ENCODE results near the gene FGF13.

The FGF13 gene

DNA sequence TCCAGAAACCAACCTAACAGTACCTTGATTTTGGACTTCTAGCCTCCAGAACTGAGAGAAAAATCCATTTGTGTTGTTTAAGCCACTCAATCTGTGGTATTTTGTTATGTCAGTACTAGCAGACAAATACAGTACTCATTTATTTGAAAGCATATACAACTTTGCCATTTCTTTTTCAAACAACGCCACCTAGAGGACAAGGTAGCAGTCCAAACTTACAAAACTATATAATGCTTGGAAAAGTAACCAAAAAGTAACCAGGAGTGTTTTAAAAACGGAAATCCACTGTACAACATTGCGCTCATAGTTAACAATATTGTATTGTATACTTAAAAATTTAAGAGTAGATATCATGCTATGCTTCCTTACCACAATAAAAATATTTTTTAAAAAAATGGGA is 37.0 kb upstream of the FGF13 start:
- Histone ChIP-seq H2AFZ (ENCODE audit: low read depth, low read length) (no peak overlapping the region), H2BK5ac (ENCODE audit: low read depth, low read length, poor library complexity, severe bottlenecking) (no peak overlapping the region), H3K4me2 (ENCODE audit: low read length, poor library complexity, severe bottlenecking) (no peak overlapping the region), H2BK120ac (ENCODE audit: low read depth, low read length) (no peak overlapping the region), H2AK5ac (ENCODE audit: low read length, severe bottlenecking) (no peak overlapping the region), H3K23ac (ENCODE audit: low read length in 2 of 2) (no peak overlapping the region), H2BK12ac (ENCODE audit: low read length in 2 of 2) (no peak overlapping the region), H3K27ac (ENCODE audit: low read length, poor library complexity, severe bottlenecking) (no peak overlapping the region), H3K4ac (ENCODE audit: low read depth in 1 of 2, low read length in 2 of 2) (no peak overlapping the region), H3K36me3 (ENCODE audit: control insufficient read depth in 1 of 2, insufficient read depth in 2 of 2, low read depth in 1 of 2, low read length in 2 of 2) (no peaks in the 10 kb centered on the region), H3K14ac (ENCODE audit: low read length in 2 of 2) (no peak overlapping the region), H3K27me3 (ENCODE audit: control insufficient read depth in 1 of 2, insufficient read depth in 1 of 2, low read length in 2 of 2) (peaks cover 0 to 6% of the 10 kb centered on the region in 2 experiments), H4K91ac (ENCODE audit: low read length) (no peak overlapping the region), H2BK15ac (ENCODE audit: low read depth, poor library complexity, severe bottlenecking) (no peak overlapping the region), H3K9ac (ENCODE audit: low read length) (no peak overlapping the region), H3K18ac (ENCODE audit: low read depth in 1 of 2, low read length in 2 of 2) (no peak overlapping the region), H3K4me1 (ENCODE audit: control insufficient read depth, insufficient read depth, low read depth, low read length) (no peaks in the 10 kb centered on the region), H4K8ac (ENCODE audit: low read length) (no peak overlapping the region), H3K79me1 (replicated peaks; ENCODE audit: low read length, poor library complexity, severe bottlenecking) (no peaks in the 10 kb centered on the region), H3K4me3 (ENCODE audit: insufficient read depth in 1 of 2, low read depth in 1 of 2, low read length in 2 of 2) (no peak overlapping the region), H3K9me3 (ENCODE audit: control insufficient read depth, low read length) (no peaks in the 10 kb centered on the region)
- WGBS = no CpG with 5 or more reads among the region's 3 CpGs
- no peak for DNase-seq

- no peak overlapping the region for H4K91ac ChIP-seq (ENCODE audit: low read length)
- H4K8ac ChIP-seq (ENCODE audit: low read length) = no peak overlapping the region
Measured at GRCh38 chrX:138745196-138745595, 33.7 kb upstream of the FGF13 start.

GRCh38 chrX:138742217-138742616 is 30.7 kb upstream of the FGF13 start:
- Histone ChIP-seq H3K36me3 (ENCODE audit: control insufficient read depth in 1 of 2, insufficient read depth in 2 of 2, low read depth in 1 of 2, low read length in 2 of 2) (no peaks in the 10 kb centered on the region), H3K4me3 (ENCODE audit: insufficient read depth in 1 of 2, low read depth in 1 of 2, low read length in 2 of 2) (no peak overlapping the region), H2BK12ac (ENCODE audit: low read length in 2 of 2) (no peak overlapping the region), H3K9me3 (ENCODE audit: control insufficient read depth, low read length) (no peaks in the 10 kb centered on the region), H4K91ac (ENCODE audit: low read length) (no peak overlapping the region), H2BK120ac (ENCODE audit: low read depth, low read length) (no peak overlapping the region), H4K8ac (ENCODE audit: low read length) (no peak overlapping the region), H2BK5ac (ENCODE audit: low read depth, low read length, poor library complexity, severe bottlenecking) (no peak overlapping the region), H3K4ac (ENCODE audit: low read depth in 1 of 2, low read length in 2 of 2) (no peak overlapping the region), H3K79me1 (replicated peaks; ENCODE audit: low read length, poor library complexity, severe bottlenecking) (no peaks in the 10 kb centered on the region), H2AK5ac (ENCODE audit: low read length, severe bottlenecking) (no peak overlapping the region), H3K18ac (ENCODE audit: low read depth in 1 of 2, low read length in 2 of 2) (no peak overlapping the region), H2AFZ (ENCODE audit: low read depth, low read length) (no peak overlapping the region), H3K23ac (ENCODE audit: low read length in 2 of 2) (no peak overlapping the region), H3K4me2 (ENCODE audit: low read length, poor library complexity, severe bottlenecking) (no peak overlapping the region), H3K27ac (ENCODE audit: low read length, poor library complexity, severe bottlenecking) (no peak overlapping the region), H3K4me1 (ENCODE audit: control insufficient read depth, insufficient read depth, low read depth, low read length) (no peaks in the 10 kb centered on the region), H3K27me3 (ENCODE audit: control insufficient read depth in 1 of 2, insufficient read depth in 1 of 2, low read length in 2 of 2) (peaks cover 0 to 30% of the 10 kb centered on the region in 2 experiments), H2BK15ac (ENCODE audit: low read depth, poor library complexity, severe bottlenecking) (no peak overlapping the region), H3K9ac (ENCODE audit: low read length) (no peak overlapping the region), H3K14ac (ENCODE audit: low read length in 2 of 2) (no peak overlapping the region)
- no peak for DNase-seq
- 71% methylated on average over 5 of the region's 5 CpGs for WGBS

More at GRCh38 chrX:138745196-138745595, 33.7 kb upstream of the FGF13 start:
- H3K4me2 ChIP-seq (ENCODE audit: low read length, poor library complexity, severe bottlenecking) = no peak overlapping the region
- no peaks in the 10 kb centered on the region for H3K9me3 ChIP-seq (ENCODE audit: control insufficient read depth, low read length)
- no peaks in the 10 kb centered on the region for H3K36me3 ChIP-seq (ENCODE audit: control insufficient read depth in 1 of 2, insufficient read depth in 2 of 2, low read depth in 1 of 2, low read length in 2 of 2)
- no peak overlapping the region for H2BK15ac ChIP-seq (ENCODE audit: low read depth, poor library complexity, severe bottlenecking)
- peaks cover 0 to 29% of the 10 kb centered on the region in 2 experiments for H3K27me3 ChIP-seq (ENCODE audit: control insufficient read depth in 1 of 2, insufficient read depth in 1 of 2, low read length in 2 of 2)
- no peak overlapping the region for H2AK5ac ChIP-seq (ENCODE audit: low read length, severe bottlenecking)
- no peak overlapping the region for H3K18ac ChIP-seq (ENCODE audit: low read depth in 1 of 2, low read length in 2 of 2)
- no peak overlapping the region for H3K4me3 ChIP-seq (ENCODE audit: insufficient read depth in 1 of 2, low read depth in 1 of 2, low read length in 2 of 2)
- H2BK12ac ChIP-seq (ENCODE audit: low read length in 2 of 2) = no peak overlapping the region
- no peak overlapping the region for H2AFZ ChIP-seq (ENCODE audit: low read depth, low read length)
- no peak overlapping the region for H3K14ac ChIP-seq (ENCODE audit: low read length in 2 of 2)
- H3K4ac ChIP-seq (ENCODE audit: low read depth in 1 of 2, low read length in 2 of 2) = no peak overlapping the region
- no peaks in the 10 kb centered on the region for H3K4me1 ChIP-seq (ENCODE audit: control insufficient read depth, insufficient read depth, low read depth, low read length)
- no peak overlapping the region for H3K9ac ChIP-seq (ENCODE audit: low read length)
- H3K79me1 ChIP-seq (replicated peaks; ENCODE audit: low read length, poor library complexity, severe bottlenecking) = no peaks in the 10 kb centered on the region
- H2BK120ac ChIP-seq (ENCODE audit: low read depth, low read length) = no peak overlapping the region
- no peak overlapping the region for H2BK5ac ChIP-seq (ENCODE audit: low read depth, low read length, poor library complexity, severe bottlenecking)
- WGBS = 0% methylated on average over 4 of the region's 7 CpGs
- DNase-seq = peak; percentile 20
- no peak overlapping the region for H3K27ac ChIP-seq (ENCODE audit: low read length, poor library complexity, severe bottlenecking)
- H3K23ac ChIP-seq (ENCODE audit: low read length in 2 of 2) = no peak overlapping the region

- Histone ChIP-seq H2BK15ac (ENCODE audit: low read depth, poor library complexity, severe bottlenecking) (no peak overlapping the region), H2AK5ac (ENCODE audit: low read length, severe bottlenecking) (no peak overlapping the region), H3K9ac (ENCODE audit: low read length) (no peak overlapping the region), H3K18ac (ENCODE audit: low read depth in 1 of 2, low read length in 2 of 2) (no peak overlapping the region), H3K27ac (ENCODE audit: low read length, poor library complexity, severe bottlenecking) (no peak overlapping the region), H3K9me3 (ENCODE audit: control insufficient read depth, low read length) (no peaks in the 10 kb centered on the region), H4K91ac (ENCODE audit: low read length) (no peak overlapping the region), H2BK120ac (ENCODE audit: low read depth, low read length) (no peak overlapping the region), H3K23ac (ENCODE audit: low read length in 2 of 2) (no peak overlapping the region), H2AFZ (ENCODE audit: low read depth, low read length) (no peak overlapping the region), H4K8ac (ENCODE audit: low read length) (no peak overlapping the region), H3K14ac (ENCODE audit: low read length in 2 of 2) (no peak overlapping the region), H3K27me3 (ENCODE audit: control insufficient read depth in 1 of 2, insufficient read depth in 1 of 2, low read length in 2 of 2) (peaks cover 0 to 30% of the 10 kb centered on the region in 2 experiments), H2BK12ac (ENCODE audit: low read length in 2 of 2) (no peak overlapping the region), H3K79me1 (replicated peaks; ENCODE audit: low read length, poor library complexity, severe bottlenecking) (no peaks in the 10 kb centered on the region), H3K4me1 (ENCODE audit: control insufficient read depth, insufficient read depth, low read depth, low read length) (no peaks in the 10 kb centered on the region), H3K4me3 (ENCODE audit: insufficient read depth in 1 of 2, low read depth in 1 of 2, low read length in 2 of 2) (no peak overlapping the region), H3K4ac (ENCODE audit: low read depth in 1 of 2, low read length in 2 of 2) (no peak overlapping the region), H3K36me3 (ENCODE audit: control insufficient read depth in 1 of 2, insufficient read depth in 2 of 2, low read depth in 1 of 2, low read length in 2 of 2) (no peaks in the 10 kb centered on the region), H3K4me2 (ENCODE audit: low read length, poor library complexity, severe bottlenecking) (no peak overlapping the region), H2BK5ac (ENCODE audit: low read depth, low read length, poor library complexity, severe bottlenecking) (no peak overlapping the region)
- DNase-seq = no peak
- 73% methylated on average over 1 of the region's 2 CpGs for WGBS
Measured at GRCh38 chrX:138740341-138740740, 28.8 kb upstream of the FGF13 start.
